ENCODE results near the gene BRMS1. TPM values are rescaled to one million over a fixed set of nuclear protein-coding genes. Genes with fewer than 3 reads are reported as not detected.

Gene BRMS1
- total and polyA plus RNA-seq, 5 donors: 12.7 to 26.0 (median 15.0) TPM

GRCh38 chr11:66334605-66335442 is 10.1 kb downstream of the BRMS1 start:
- Histone ChIP-seq H3K27me3 (ENCODE audit: control insufficient read depth, insufficient read depth) (no peaks in the 10 kb centered on the region), H3K4me3 (ENCODE audit: low read length) (no peak overlapping the region), H3K27ac (ENCODE audit: low read length) (no peak overlapping the region), H3K4me1 (ENCODE audit: control insufficient read depth, insufficient read depth, low read length) (peaks cover 3% of the 10 kb centered on the region), H3K9me3 (ENCODE audit: control insufficient read depth, low read length) (no peaks in the 10 kb centered on the region)
- ATAC-seq (no peak), DNase-seq (peak; percentile 25 to 65 (median 58))
- WGBS: 82% methylated on average over 42 of the region's 42 CpGs
- intact Hi-C loops (cut with DNase I): no loop called here

- Histone ChIP-seq H3K27ac (ENCODE audit: low read length) (no peak overlapping the region), H3K4me1 (ENCODE audit: control insufficient read depth, insufficient read depth, low read length) (peaks cover 3% of the 10 kb centered on the region), H3K4me3 (ENCODE audit: low read length) (no peak overlapping the region), H3K9me3 (ENCODE audit: control insufficient read depth, low read length) (no peaks in the 10 kb centered on the region), H3K27me3 (ENCODE audit: control insufficient read depth, insufficient read depth) (no peaks in the 10 kb centered on the region)
- 87% methylated on average over 29 of the region's 29 CpGs for WGBS
- DNase-seq: peak in 2 of 3 donors; percentile 9 to 55
- intact Hi-C loops (cut with DNase I): no loop called here
- no peak for ATAC-seq
Observed at GRCh38 chr11:66333896-66334604, 10.9 kb downstream of the BRMS1 start.

- 88% methylated on average over 19 of the region's 19 CpGs for whole genome bisulfite sequencing
- no peaks in the 10 kb centered on the region for H3K9me3 ChIP-seq (ENCODE audit: control insufficient read depth, low read length)
- intact Hi-C loops (cut with DNase I): no loop called here
- ATAC-seq: no peak
- peaks cover 3% of the 10 kb centered on the region for H3K4me1 ChIP-seq (ENCODE audit: control insufficient read depth, insufficient read depth, low read length)
- no peak overlapping the region for H3K27ac ChIP-seq (ENCODE audit: low read length)
- DNase-seq: peak; percentile 10 to 51 (median 35)
- H3K27me3 ChIP-seq (ENCODE audit: control insufficient read depth, insufficient read depth): no peaks in the 10 kb centered on the region
- no peak overlapping the region for H3K4me3 ChIP-seq (ENCODE audit: low read length)
Observed at GRCh38 chr11:66333220-66333877, 11.6 kb downstream of the BRMS1 start.

- DNase-seq (peak; percentile 3 to 43 (median 25)), ATAC-seq (no peak)
- H3K27me3 ChIP-seq (ENCODE audit: control insufficient read depth, insufficient read depth): no peaks in the 10 kb centered on the region
- intact Hi-C loops (cut with DNase I): no loop called here
- H3K4me3 ChIP-seq (ENCODE audit: low read length): no peak overlapping the region
- H3K4me1 ChIP-seq (ENCODE audit: control insufficient read depth, insufficient read depth, low read length): peaks cover 3% of the 10 kb centered on the region
- 80% methylated on average over 18 of the region's 18 CpGs for WGBS
- H3K27ac ChIP-seq (ENCODE audit: low read length): no peak overlapping the region
- H3K9me3 ChIP-seq (ENCODE audit: control insufficient read depth, low read length): no peaks in the 10 kb centered on the region
Observed at GRCh38 chr11:66332371-66333219, 12.3 kb downstream of the BRMS1 start.

- H3K9me3 ChIP-seq (ENCODE audit: control insufficient read depth, low read length): no peaks in the 10 kb centered on the region
- no peak overlapping the region for H3K4me3 ChIP-seq (ENCODE audit: low read length)
- WGBS: 86% methylated on average over 12 of the region's 12 CpGs
- ATAC-seq (no peak), DNase-seq (peak; percentile 10 to 31 (median 18))
- H3K27me3 ChIP-seq (ENCODE audit: control insufficient read depth, insufficient read depth): no peaks in the 10 kb centered on the region
- intact Hi-C loops (cut with DNase I): no loop called here
- no peak overlapping the region for H3K27ac ChIP-seq (ENCODE audit: low read length)
- H3K4me1 ChIP-seq (ENCODE audit: control insufficient read depth, insufficient read depth, low read length): peaks cover 3% of the 10 kb centered on the region
Observed at GRCh38 chr11:66331542-66332370, 13.1 kb downstream of the BRMS1 start.

- ATAC-seq (no peak), DNase-seq (peak; percentile 8 to 37 (median 31))
- no peaks in the 10 kb centered on the region for H3K9me3 ChIP-seq (ENCODE audit: control insufficient read depth, low read length)
- no peaks in the 10 kb centered on the region for H3K27me3 ChIP-seq (ENCODE audit: control insufficient read depth, insufficient read depth)
- intact Hi-C loops (cut with DNase I): no loop called here
- 60% methylated on average over 10 of the region's 10 CpGs for WGBS
- H3K27ac ChIP-seq (ENCODE audit: low read length): no peak overlapping the region
- no peaks in the 10 kb centered on the region for H3K4me1 ChIP-seq (ENCODE audit: control insufficient read depth, insufficient read depth, low read length)
- no peak overlapping the region for H3K4me3 ChIP-seq (ENCODE audit: low read length)
Observed at GRCh38 chr11:66330931-66331330, 14.0 kb downstream of the BRMS1 start.

- H3K9me3 ChIP-seq (ENCODE audit: control insufficient read depth, low read length): no peaks in the 10 kb centered on the region
- no peak overlapping the region for H3K27ac ChIP-seq (ENCODE audit: low read length)
- intact Hi-C loops (cut with DNase I): loop anchor here in 2 of 4 donors (2.0 kb wide), 2 partner anchors 16 to 18 kb away; no protein-coding TSS in a partner anchor
- H3K4me3 ChIP-seq (ENCODE audit: low read length): no peak overlapping the region
- 90% methylated on average over 3 of the region's 3 CpGs for WGBS
- no peaks in the 10 kb centered on the region for H3K4me1 ChIP-seq (ENCODE audit: control insufficient read depth, insufficient read depth, low read length)
- peak in 2 of 3 donors; percentile 1 to 2 for DNase-seq
- H3K27me3 ChIP-seq (ENCODE audit: control insufficient read depth, insufficient read depth): no peaks in the 10 kb centered on the region
- no peak for ATAC-seq
Observed at GRCh38 chr11:66329165-66329673, 15.7 kb downstream of the BRMS1 start.

- Histone ChIP-seq H3K4me3 (ENCODE audit: low read length) (no peak overlapping the region), H3K9me3 (ENCODE audit: control insufficient read depth, low read length) (no peaks in the 10 kb centered on the region), H3K27ac (ENCODE audit: low read length) (no peak overlapping the region), H3K4me1 (ENCODE audit: control insufficient read depth, insufficient read depth, low read length) (no peaks in the 10 kb centered on the region), H3K27me3 (ENCODE audit: control insufficient read depth, insufficient read depth) (no peaks in the 10 kb centered on the region)
- ATAC-seq (peak; percentile 74 to 78), DNase-seq (peak; percentile 80 to 92 (median 91))
- WGBS: 10% methylated on average over 19 of the region's 19 CpGs
- intact Hi-C loops (cut with DNase I): loop anchor here in 2 of 4 donors (2.0 kb wide), 2 partner anchors 16 to 18 kb away; no protein-coding TSS in a partner anchor
Observed at GRCh38 chr11:66328302-66329144, 16.4 kb downstream of the BRMS1 start.

GRCh38 chr11:66328031-66328301 is 16.9 kb downstream of the BRMS1 start:
- intact Hi-C loops (cut with DNase I): loop anchor here in 2 of 4 donors (2.0 kb wide), 2 partner anchors 15 to 17 kb away; no protein-coding TSS in a partner anchor
- no peaks in the 10 kb centered on the region for H3K9me3 ChIP-seq (ENCODE audit: control insufficient read depth, low read length)
- no peaks in the 10 kb centered on the region for H3K4me1 ChIP-seq (ENCODE audit: control insufficient read depth, insufficient read depth, low read length)
- WGBS: 66% methylated on average over 3 of the region's 3 CpGs
- no peak overlapping the region for H3K4me3 ChIP-seq (ENCODE audit: low read length)
- no peak overlapping the region for H3K27ac ChIP-seq (ENCODE audit: low read length)
- ATAC-seq: peak in 1 of 2 donors; percentile 0
- DNase-seq: peak; percentile 25 to 69 (median 60)
- H3K27me3 ChIP-seq (ENCODE audit: control insufficient read depth, insufficient read depth): no peaks in the 10 kb centered on the region
